Measurements from ENCODE around the gene GOSR2.

DNA sequence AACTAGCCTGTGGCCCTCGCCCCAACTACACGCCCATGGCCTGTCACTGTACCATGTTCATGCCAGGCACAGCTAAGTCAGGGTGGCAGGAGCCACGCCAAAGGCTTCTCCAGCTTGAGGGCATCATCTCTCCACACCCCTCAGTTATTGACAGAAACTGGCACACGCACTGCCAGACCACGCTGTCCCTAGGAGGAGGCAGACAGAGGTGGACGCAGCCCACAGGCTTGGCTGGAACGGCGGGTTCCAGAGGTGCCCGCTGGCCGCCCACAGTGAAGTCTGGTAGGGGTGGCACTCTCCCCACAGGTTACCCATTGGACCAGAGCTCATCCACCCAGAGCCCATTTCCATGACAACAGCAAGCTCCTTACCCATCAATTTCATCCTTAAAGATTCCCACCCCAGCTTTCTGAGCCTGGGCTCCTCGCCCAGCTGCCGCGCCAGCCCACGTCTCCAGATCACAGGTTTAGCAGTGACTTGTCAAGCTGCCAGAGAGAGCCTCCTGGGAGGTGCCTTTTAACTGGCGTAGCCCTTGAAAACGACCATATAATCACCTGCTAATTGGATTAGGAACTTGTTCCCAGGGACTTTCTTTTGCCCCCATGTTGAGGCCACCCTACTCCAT is 28.1 kb downstream of the GOSR2 start:
- TF ChIP-seq, protein P1, sequence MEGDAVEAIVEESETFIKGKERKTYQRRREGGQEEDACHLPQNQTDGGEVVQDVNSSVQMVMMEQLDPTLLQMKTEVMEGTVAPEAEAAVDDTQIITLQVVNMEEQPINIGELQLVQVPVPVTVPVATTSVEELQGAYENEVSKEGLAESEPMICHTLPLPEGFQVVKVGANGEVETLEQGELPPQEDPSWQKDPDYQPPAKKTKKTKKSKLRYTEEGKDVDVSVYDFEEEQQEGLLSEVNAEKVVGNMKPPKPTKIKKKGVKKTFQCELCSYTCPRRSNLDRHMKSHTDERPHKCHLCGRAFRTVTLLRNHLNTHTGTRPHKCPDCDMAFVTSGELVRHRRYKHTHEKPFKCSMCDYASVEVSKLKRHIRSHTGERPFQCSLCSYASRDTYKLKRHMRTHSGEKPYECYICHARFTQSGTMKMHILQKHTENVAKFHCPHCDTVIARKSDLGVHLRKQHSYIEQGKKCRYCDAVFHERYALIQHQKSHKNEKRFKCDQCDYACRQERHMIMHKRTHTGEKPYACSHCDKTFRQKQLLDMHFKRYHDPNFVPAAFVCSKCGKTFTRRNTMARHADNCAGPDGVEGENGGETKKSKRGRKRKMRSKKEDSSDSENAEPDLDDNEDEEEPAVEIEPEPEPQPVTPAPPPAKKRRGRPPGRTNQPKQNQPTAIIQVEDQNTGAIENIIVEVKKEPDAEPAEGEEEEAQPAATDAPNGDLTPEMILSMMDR (IDR thresholded peaks at IDR 0.05 in 2 of 3, conservative IDR thresholded peaks at IDR 0.05 in 1 of 3; ENCODE audit: borderline replicate concordance in 1 of 3, insufficient read depth in 1 of 3, low read depth in 2 of 3, low read length in 2 of 3), result no peak
- TF ChIP-seq RAD21 (IDR thresholded peaks at IDR 0.05; ENCODE audit: low read depth) (no peak), POLR2A (IDR thresholded peaks at IDR 0.05; ENCODE audit: borderline replicate concordance, extremely low read depth, insufficient read depth, insufficient read length) (no peak), EZH2phosphoT487 (IDR thresholded peaks at IDR 0.05; ENCODE audit: borderline replicate concordance) (no peak), EZH2 (IDR thresholded peaks at IDR 0.05) (no peak), ZNF274 (IDR thresholded peaks at IDR 0.05; ENCODE audit: low read depth, low read length) (no peak), JUND (IDR thresholded peaks at IDR 0.05) (no peak), SRF (IDR thresholded peaks at IDR 0.05; ENCODE audit: low read depth) (no peak), TCF7L2 (IDR thresholded peaks at IDR 0.05; ENCODE audit: borderline replicate concordance, extremely low read depth, insufficient read depth, insufficient read length) (no peak)

Measured in HCT116 (cell line).